H1 (cell line): ENCODE measurements around the gene MB. TPM values are rescaled to one million over a fixed set of nuclear protein-coding genes. Genes with fewer than 3 reads are reported as not detected.

Experiments
- CTCF ChIA-PET: fragments of 300-600 bp; sonication (Branson Sonifier 250); formaldehyde crosslinking; loops from one replicate; lab custom pipeline; 2021; ENCODE audit not compliant: partially characterized antibody; lab: Charles Lee
- POLR2A ChIA-PET: fragments of 300-600 bp; sonication (Branson Sonifier 250); formaldehyde crosslinking; loops from one replicate; lab custom pipeline; 2021; ENCODE audit warnings: inconsistent platforms; ENCODE audit not compliant: partially characterized antibody; lab: Charles Lee
- DNase-seq, 2 experiments: peaks; one replicate each; pipeline versions ENCODE4 v3.0.0 to v3.0.0-alpha.2; 2010 to 2022; ENCODE audit warnings: low spot score in 2 of 2, low read depth in 1 of 2, mixed read lengths in 1 of 2
- FAIRE-seq: peaks from 2 replicates; lab custom pipeline; 2011; peaks lifted over from hg19 to GRCh38; lab: Jason Lieb, UNC
- H2AFZ ChIP-seq: 2 replicates; pipeline ENCODE4 v1.8.1; 2012; ENCODE audit warnings: low read length, inconsistent platforms
- H2AK5ac ChIP-seq: 2 replicates; pipeline ENCODE4 v1.6.1; 2013; ENCODE audit warnings: low read depth, low read length
- H2BK120ac ChIP-seq: replicated peaks from 2 replicates; pipeline ENCODE3; 2013; ENCODE audit warnings: low read depth, low read length, inconsistent platforms
- H2BK12ac ChIP-seq: 2 replicates; pipeline ENCODE4 v1.6.1; 2013; ENCODE audit warnings: low read depth, low read length
- H2BK15ac ChIP-seq: 2 replicates; pipeline ENCODE4 v1.6.1; 2013; ENCODE audit warnings: low read length
- H2BK20ac ChIP-seq: 2 replicates; pipeline ENCODE4 v1.6.1; 2013; ENCODE audit warnings: low read length
- H2BK5ac ChIP-seq: 2 replicates; pipeline ENCODE4 v1.6.1; 2013; ENCODE audit warnings: low read depth, low read length
- H3K14ac ChIP-seq: 2 replicates; pipeline ENCODE4 v1.6.1; 2013; ENCODE audit warnings: inconsistent platforms; ENCODE audit not compliant: insufficient read length
- H3K18ac ChIP-seq: 2 replicates; pipeline ENCODE4 v1.6.1; 2013; ENCODE audit warnings: low read length; ENCODE audit errors: extremely low read depth
- H3K23ac ChIP-seq: 2 replicates; pipeline ENCODE4 v1.6.1; 2013; ENCODE audit warnings: inconsistent platforms; ENCODE audit not compliant: insufficient read length
- H3K23me2 ChIP-seq: 2 replicates; pipeline ENCODE4 v1.6.1; 2013; ENCODE audit warnings: low read depth, low read length
- H3K27ac ChIP-seq: 2 replicates; pipeline ENCODE4 v1.6.1; 2011; ENCODE audit warnings: low read depth, low read length, inconsistent platforms
- H3K27me3 ChIP-seq, 4 experiments: replicated peaks in 1 of 4; 1 replicate in 1 of 4; 2 replicates in 3 of 4; pipeline versions ENCODE4 v1.6.1 to v1.8.1; 2011 to 2013; ENCODE audit warnings: low read length in 3 of 4, mild to moderate bottlenecking in 3 of 4, inconsistent platforms in 2 of 4, mixed read lengths in 2 of 4, moderate library complexity in 1 of 4; ENCODE audit not compliant: control insufficient read depth in 3 of 4, insufficient read depth in 3 of 4; ENCODE audit errors: extremely low read depth in 1 of 4
- H3K36me3 ChIP-seq, 4 experiments: 2 replicates each; pipeline versions ENCODE4 v1.6.1 to v1.8.1; 2011 to 2013; ENCODE audit warnings: mild to moderate bottlenecking in 4 of 4, low read length in 3 of 4, moderate library complexity in 2 of 4, control low read depth in 1 of 4, inconsistent platforms in 1 of 4; ENCODE audit not compliant: insufficient read depth in 4 of 4, control insufficient read depth in 2 of 4
- H3K4ac ChIP-seq: replicated peaks from 2 replicates; pipeline ENCODE3; 2013; ENCODE audit warnings: low read length, low read depth, mixed read lengths, inconsistent platforms; ENCODE audit not compliant: insufficient read length
- H3K4me1 ChIP-seq, 4 experiments: replicated peaks in 1 of 4; 1 replicate in 1 of 4; 2 replicates in 3 of 4; pipeline versions ENCODE4 v1.6.1 to v1.8.1; 2011 to 2013; ENCODE audit warnings: low read length in 3 of 4, inconsistent platforms in 2 of 4, mixed read lengths in 1 of 4; ENCODE audit not compliant: insufficient read depth in 4 of 4, control insufficient read depth in 3 of 4
- H3K4me2 ChIP-seq, 2 experiments: 2 replicates each; pipeline versions ENCODE4 v1.6.1 to v1.8.1; 2011 to 2013; ENCODE audit warnings: low read depth in 2 of 2, low read length in 2 of 2, control low read depth in 1 of 2, inconsistent platforms in 1 of 2, mild to moderate bottlenecking in 1 of 2; ENCODE audit not compliant: insufficient read depth in 1 of 2
- H3K4me3 ChIP-seq, 4 experiments: fragments of 200-600, 300-600 bp in 1 of 4; sonication (generic), shearing (Covaris generic), sonication (Bioruptor Twin) in 1 of 4; 2 replicates each; pipeline versions ENCODE4 v1.5.1 to v1.8.1; 2011 to 2016; ENCODE audit warnings: low read length in 4 of 4, low read depth in 3 of 4, control low read depth in 2 of 4, inconsistent platforms in 2 of 4, mild to moderate bottlenecking in 2 of 4, mixed read lengths in 1 of 4, moderate library complexity in 1 of 4; ENCODE audit not compliant: insufficient read depth in 2 of 4; ENCODE audit errors: extremely low read depth in 1 of 4
- H3K56ac ChIP-seq: replicated peaks from 2 replicates; pipeline ENCODE3; 2013; ENCODE audit warnings: low read depth, mild to moderate bottlenecking, mixed read lengths, low read length, inconsistent platforms; ENCODE audit not compliant: insufficient read length
- H3K79me1 ChIP-seq: 2 replicates; pipeline ENCODE4 v1.6.1; 2013; ENCODE audit warnings: low read depth, low read length, control low read depth
- H3K79me2 ChIP-seq, 2 experiments: 2 replicates each; pipeline versions ENCODE4 v1.6.1 to v1.8.1; 2012 to 2013; ENCODE audit warnings: low read length in 2 of 2, mild to moderate bottlenecking in 2 of 2, inconsistent platforms in 1 of 2; ENCODE audit not compliant: insufficient read depth in 2 of 2, control insufficient read depth in 1 of 2
- H3K9ac ChIP-seq, 4 experiments: replicated peaks in 1 of 4; 1 replicate in 1 of 4; 2 replicates in 3 of 4; pipeline versions ENCODE4 v1.6.1 to v1.8.1; 2011 to 2013; ENCODE audit warnings: low read depth in 3 of 4, low read length in 3 of 4, control low read depth in 2 of 4, mild to moderate bottlenecking in 2 of 4, moderate library complexity in 2 of 4, inconsistent platforms in 1 of 4; ENCODE audit errors: extremely low read depth in 1 of 4
- H3K9me3 ChIP-seq, 2 experiments: 2 replicates each; pipeline versions ENCODE4 v1.6.1 to v1.8.1; 2012 to 2013; ENCODE audit warnings: mild to moderate bottlenecking in 2 of 2, moderate library complexity in 2 of 2, control low read depth in 1 of 2, inconsistent platforms in 1 of 2, low read depth in 1 of 2, low read length in 1 of 2, mixed read lengths in 1 of 2; ENCODE audit not compliant: insufficient read depth in 2 of 2
- H4K20me1 ChIP-seq, 2 experiments: replicated peaks in 1 of 2; 2 replicates each; pipeline versions ENCODE3 to v1.8.1; 2011 to 2013; ENCODE audit warnings: inconsistent platforms in 2 of 2, low read length in 2 of 2, mild to moderate bottlenecking in 1 of 2; ENCODE audit not compliant: insufficient read depth in 2 of 2, control insufficient read depth in 1 of 2
- H4K5ac ChIP-seq: 2 replicates; pipeline ENCODE4 v1.6.1; 2013; ENCODE audit warnings: low read length, low read depth, mixed read lengths, inconsistent platforms; ENCODE audit not compliant: insufficient read length
- H4K8ac ChIP-seq: 2 replicates; pipeline ENCODE4 v1.8.0; 2013; ENCODE audit warnings: mild to moderate bottlenecking, moderate library complexity, low read length, inconsistent platforms; ENCODE audit not compliant: insufficient read depth; ENCODE audit errors: extremely low read depth
- H4K91ac ChIP-seq: replicated peaks from 2 replicates; pipeline ENCODE3; 2013; ENCODE audit warnings: low read length, mixed read lengths, inconsistent platforms; ENCODE audit not compliant: insufficient read length
- JUN ChIP-seq: IDR thresholded peaks from 2 replicates; pipeline ENCODE4 v1.6.1; 2011; ENCODE audit warnings: low read depth, mild to moderate bottlenecking, improper control_type of control experiment, low read length
- SP2 ChIP-seq: IDR thresholded peaks from 2 replicates; pipeline ENCODE4 v1.6.1; 2012; ENCODE audit warnings: mild to moderate bottlenecking, low read length, inconsistent platforms
- ZNF274 ChIP-seq: IDR thresholded peaks from 2 replicates; pipeline ENCODE4 v1.7.0; 2012; ENCODE audit warnings: low read length, borderline replicate concordance; ENCODE audit errors: extremely low read depth
- WGBS, 2 experiments: shearing (Covaris generic) in 1 of 2; methylation state at CpG; one replicate each; pipeline versions ENCODE4 v1.1.6 to v1.1.7; 2013 to 2015; ENCODE audit warnings: low lambda C conversion rate in 2 of 2, mixed read lengths in 2 of 2, inconsistent platforms in 1 of 2, low coverage in 1 of 2, missing lambda C conversion rate in 1 of 2; ENCODE audit not compliant: insufficient replicate concordance in 2 of 2, insufficient coverage in 1 of 2, insufficient read length in 1 of 2; ENCODE audit errors: extremely low coverage in 1 of 2, missing lambda C conversion rate in 1 of 2; 5-methylcytosine and 5-hydroxymethylcytosine counted together
- polyA plus RNA-seq, 7 experiments: library from polyadenylated mRNA; depleted of rRNA in 3 of 7; stranded (reverse) in 5 of 7; unstranded in 2 of 7; fragments of >200 nt in 5 of 7; fragments of 200-250 nt in 2 of 7; gene quantifications; 1 replicate in 5 of 7; 2 replicates in 1 of 7; 4 replicates in 1 of 7; pipeline versions ENCODE4 v1.2.1 to v1.2.3, GENCODE V29; 2011 to 2013; ENCODE audit warnings: missing spikeins in 2 of 7, mixed read lengths in 2 of 7
- total RNA-seq: library from RNA; stranded (reverse); fragmentation: NEBNext Ultra II Directional; extraction: Animal tissue kit (Norgen Biotek cat#: 25700); gene quantifications from 2 replicates; pipeline ENCODE4 v1.2.1, GENCODE V29; 2021

MB gene
- total and polyA plus RNA-seq, 2 of the 8 experiments (the other 6 are each of a cell fraction or from before 2014, with no cell fraction given) = 1.5 TPM; not detected in 1

- peaks cover 7% of the 10 kb centered on the region; the same call in 1 of the 2 replicates for H3K23me2 ChIP-seq
- H3K4ac ChIP-seq = no peak overlapping the region
- H4K5ac ChIP-seq = no peak overlapping the region
- no peak overlapping the region for H2AFZ ChIP-seq
- no peak overlapping the region for H3K56ac ChIP-seq
- CTCF ChIA-PET = interaction anchor here (1.3 to 11.8 kb wide), 7 partner anchors 16 to 230 kb away, joined by 3 to 124 read pairs (median 7); no protein-coding TSS in a partner anchor
- H2BK15ac ChIP-seq = no peak overlapping the region
- H2BK120ac ChIP-seq = no peak overlapping the region
- no peak overlapping the region for H2AK5ac ChIP-seq
- H2BK12ac ChIP-seq = no peak overlapping the region
- no peaks in the 10 kb centered on the region for H3K27me3 ChIP-seq
- no peak overlapping the region for H4K8ac ChIP-seq
- H3K4me1 ChIP-seq = no peaks in the 10 kb centered on the region
- 93% methylated on average over 4 of the region's 5 CpGs; no CpG with 5 or more reads in 1 of the 2 experiments for WGBS, 2 experiments
- no peak overlapping the region for H3K9ac ChIP-seq
- H3K23ac ChIP-seq = no peak overlapping the region
- DNase-seq = no peak
- no peak overlapping the region for H3K27ac ChIP-seq
- H4K91ac ChIP-seq = no peak overlapping the region
- H3K4me3 ChIP-seq = no peak overlapping the region
- no peak overlapping the region for H3K14ac ChIP-seq
- H2BK5ac ChIP-seq = no peak overlapping the region
- no peak overlapping the region for H3K18ac ChIP-seq
- no peaks in the 10 kb centered on the region for H4K20me1 ChIP-seq
- no peak overlapping the region for H2BK20ac ChIP-seq
- no peaks in the 10 kb centered on the region for H3K79me2 ChIP-seq
- H3K36me3 ChIP-seq = no peaks in the 10 kb centered on the region
- no peaks in the 10 kb centered on the region for H3K79me1 ChIP-seq
- H3K9me3 ChIP-seq = no peaks in the 10 kb centered on the region
- no peak for FAIRE-seq
- POLR2A ChIA-PET = interaction anchor here (1.2 to 3.7 kb wide), 2 partner anchors 31 to 150 kb away, joined by 3 to 16 read pairs; no protein-coding TSS in a partner anchor
- no peak for TF ChIP-seq SP2
- no peak for TF ChIP-seq ZNF274
- no peak for TF ChIP-seq JUN
- no peak overlapping the region for H3K4me2 ChIP-seq
These were observed 36.1 kb downstream of the MB start for GRCh38 chr22:35581023-35581413.
